Ectodermal cell (in vitro differentiated cells): Measurements from ENCODE around the gene NEK7.
"Not testable (repeated sequence)": the region's sequence is repeated elsewhere in the genome, so short reads cannot be mapped to it uniquely, and the experiment has no call there.

ENCODE experiments used
- H3K27ac ChIP-seq: 2 replicates; pipeline ENCODE4 v1.7.0; 2013; ENCODE audit warnings: mild to moderate bottlenecking, low read depth, low read length; ENCODE audit not compliant: insufficient read depth, poor library complexity, severe bottlenecking
- H3K27me3 ChIP-seq: 2 replicates; pipeline ENCODE4 v1.7.0; 2013; ENCODE audit warnings: mild to moderate bottlenecking, low read length; ENCODE audit not compliant: insufficient read depth, control insufficient read depth, poor library complexity, severe bottlenecking
- H3K36me3 ChIP-seq: one replicate; pipeline ENCODE4 v1.7.0; 2013; ENCODE audit warnings: low read length; ENCODE audit not compliant: control insufficient read depth, insufficient read depth
- H3K4me1 ChIP-seq: one replicate; pipeline ENCODE4 v1.7.0; 2013; ENCODE audit warnings: low read length; ENCODE audit not compliant: control insufficient read depth, insufficient read depth
- H3K4me3 ChIP-seq: 2 replicates; pipeline ENCODE4 v1.7.0; 2013; ENCODE audit warnings: low read depth, low read length, control low read depth; ENCODE audit not compliant: insufficient read depth
- H3K9me3 ChIP-seq: 2 replicates; pipeline ENCODE4 v1.7.0; 2013; ENCODE audit warnings: mild to moderate bottlenecking, low read length, moderate library complexity; ENCODE audit not compliant: control insufficient read depth
- WGBS, 2 experiments: methylation state at CpG; one replicate each; pipeline ENCODE4 v1.1.7; 2013; ENCODE audit warnings: missing lambda C conversion rate in 2 of 2; 5-methylcytosine and 5-hydroxymethylcytosine counted together

The NEK7 gene

GRCh38 chr1:198121056-198121826, 35.6 kb upstream of the NEK7 start:
- no peaks in the 10 kb centered on the region for H3K27me3 ChIP-seq
- no peaks in the 10 kb centered on the region for H3K4me1 ChIP-seq
- no peak overlapping the region for H3K27ac ChIP-seq
- H3K4me3 ChIP-seq: no peak overlapping the region
- WGBS, 2 experiments: 93 to 94% methylated on average over 3 of the region's 3 CpGs
- no peaks in the 10 kb centered on the region for H3K36me3 ChIP-seq
- H3K9me3 ChIP-seq: no peaks in the 10 kb centered on the region

GRCh38 chr1:198122693-198123092, 34.1 kb upstream of the NEK7 start:
- no peaks in the 10 kb centered on the region for H3K36me3 ChIP-seq
- H3K27ac ChIP-seq: no peak overlapping the region
- H3K4me1 ChIP-seq: no peaks in the 10 kb centered on the region
- no CpG with 5 or more reads among the region's 1 CpG for WGBS, 2 experiments
- H3K27me3 ChIP-seq: no peaks in the 10 kb centered on the region
- H3K4me3 ChIP-seq: no peak overlapping the region
- H3K9me3 ChIP-seq: no peaks in the 10 kb centered on the region

- Histone ChIP-seq H3K27ac (no peak overlapping the region), H3K36me3 (no peaks in the 10 kb centered on the region), H3K4me1 (no peaks in the 10 kb centered on the region), H3K4me3 (no peak overlapping the region), H3K27me3 (no peaks in the 10 kb centered on the region), H3K9me3 (no peaks in the 10 kb centered on the region)
- 92 to 94% methylated on average over 2 of the region's 2 CpGs for WGBS, 2 experiments
Observed at GRCh38 chr1:198123133-198123532, 33.7 kb upstream of the NEK7 start.

GRCh38 chr1:198124673-198125072, 32.1 kb upstream of the NEK7 start:
- H3K9me3 ChIP-seq: no peaks in the 10 kb centered on the region
- H3K4me1 ChIP-seq: no peaks in the 10 kb centered on the region
- H3K36me3 ChIP-seq: no peaks in the 10 kb centered on the region
- H3K27me3 ChIP-seq: no peaks in the 10 kb centered on the region
- WGBS, 2 experiments: 86 to 92% methylated on average over 1 of the region's 1 CpG
- no peak overlapping the region for H3K4me3 ChIP-seq
- no peak overlapping the region for H3K27ac ChIP-seq

- WGBS, 2 experiments: 89% methylated on average over 1 of the region's 1 CpG; no CpG with 5 or more reads in 1 of the 2 experiments
- no peaks in the 10 kb centered on the region for H3K4me1 ChIP-seq
- H3K27me3 ChIP-seq: no peaks in the 10 kb centered on the region
- no peak overlapping the region for H3K27ac ChIP-seq
- H3K4me3 ChIP-seq: no peak overlapping the region
- H3K36me3 ChIP-seq: no peaks in the 10 kb centered on the region
- no peaks in the 10 kb centered on the region for H3K9me3 ChIP-seq
Observed at GRCh38 chr1:198125995-198126735, 30.6 kb upstream of the NEK7 start.

- no peaks in the 10 kb centered on the region for H3K4me1 ChIP-seq
- no peaks in the 10 kb centered on the region for H3K9me3 ChIP-seq
- H3K27ac ChIP-seq: no peak overlapping the region
- H3K4me3 ChIP-seq: no peak overlapping the region
- H3K36me3 ChIP-seq: no peaks in the 10 kb centered on the region
- no peaks in the 10 kb centered on the region for H3K27me3 ChIP-seq
Observed at GRCh38 chr1:198128533-198128932, 28.3 kb upstream of the NEK7 start.

GRCh38 chr1:198130053-198130452, 26.7 kb upstream of the NEK7 start:
- H3K36me3 ChIP-seq, H3K9me3 ChIP-seq, H3K4me1 ChIP-seq, H3K27me3 ChIP-seq, H3K4me3 ChIP-seq, H3K27ac ChIP-seq: not testable (repeated sequence)
- WGBS, 2 experiments: 90 to 92% methylated on average over 10 to 11 of the region's 11 CpGs

GRCh38 chr1:198132060-198132781, 24.6 kb upstream of the NEK7 start:
- no peaks in the 10 kb centered on the region for H3K4me1 ChIP-seq
- H3K9me3 ChIP-seq: no peaks in the 10 kb centered on the region
- H3K36me3 ChIP-seq: no peaks in the 10 kb centered on the region
- 93 to 94% methylated on average over 6 of the region's 6 CpGs for WGBS, 2 experiments
- no peaks in the 10 kb centered on the region for H3K27me3 ChIP-seq
- no peak overlapping the region for H3K4me3 ChIP-seq
- H3K27ac ChIP-seq: no peak overlapping the region

GRCh38 chr1:198134252-198134651, 22.5 kb upstream of the NEK7 start:
- Histone ChIP-seq H3K27me3 (no peaks in the 10 kb centered on the region), H3K4me3 (no peak overlapping the region), H3K36me3 (no peaks in the 10 kb centered on the region), H3K9me3 (no peaks in the 10 kb centered on the region), H3K27ac (no peak overlapping the region), H3K4me1 (no peaks in the 10 kb centered on the region)
- 88 to 94% methylated on average over 2 of the region's 2 CpGs for WGBS, 2 experiments

- Histone ChIP-seq H3K4me3 (no peak overlapping the region), H3K36me3 (no peaks in the 10 kb centered on the region), H3K4me1 (no peaks in the 10 kb centered on the region), H3K9me3 (no peaks in the 10 kb centered on the region), H3K27me3 (no peaks in the 10 kb centered on the region), H3K27ac (no peak overlapping the region)
- WGBS, 2 experiments: 92 to 96% methylated on average over 1 of the region's 1 CpG
Observed at GRCh38 chr1:198135366-198135765, 21.4 kb upstream of the NEK7 start.
